ENCODE measurements around the gene SMAD3.

SMAD3 gene

DNA sequence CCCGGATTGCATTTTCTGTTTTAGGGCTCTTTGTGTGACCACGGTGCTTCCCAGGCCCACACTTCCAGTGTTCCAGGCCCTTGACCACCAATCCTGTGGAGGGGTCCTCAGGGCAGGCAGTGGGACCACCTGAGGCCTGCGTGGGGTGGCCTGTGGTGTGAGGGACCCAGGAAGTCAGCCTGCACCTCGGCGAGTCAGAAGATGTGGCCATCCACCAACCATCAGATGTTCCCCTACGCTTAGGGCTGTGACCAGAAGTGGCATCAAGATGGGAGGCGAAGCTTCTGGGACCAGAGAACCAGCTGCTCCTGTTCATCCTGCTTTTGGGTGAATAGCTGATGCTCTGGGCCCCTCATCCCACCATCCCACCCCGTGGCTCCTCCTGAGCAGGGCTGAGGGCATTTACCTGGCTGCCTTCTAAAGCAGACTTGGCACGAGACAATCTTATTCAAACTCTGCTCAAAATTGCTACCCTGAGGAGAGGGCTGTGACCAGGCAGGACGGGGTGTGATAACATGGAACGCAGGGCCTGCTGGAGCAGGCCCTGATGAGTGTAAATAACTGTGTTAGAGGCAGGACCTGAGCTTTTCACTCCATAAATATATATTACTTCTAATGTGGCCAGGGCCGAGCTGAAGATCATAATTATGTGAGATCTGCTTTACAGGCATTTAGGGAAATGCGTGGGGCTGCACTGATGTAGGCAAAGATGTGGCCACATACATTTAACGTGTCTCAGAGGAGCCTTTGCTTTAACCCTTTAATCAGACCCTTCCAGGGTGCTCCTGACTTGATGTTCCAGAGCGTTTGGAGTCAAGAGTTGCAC lies 28.8 kb downstream of the SMAD3 start:
- H3K36me3 ChIP-seq (ENCODE audit: control insufficient read depth in 2 of 2, insufficient read depth in 1 of 2, low read length in 2 of 2), result peaks cover 0 to 34% of the 10 kb centered on the region in 2 experiments; a peak in 1 of 3 replicates
- peaks cover 22% of the 10 kb centered on the region for H3K4me1 ChIP-seq (ENCODE audit: control insufficient read depth, insufficient read depth, low read length)

GRCh38 chr15:67095912-67096311 lies 30.5 kb downstream of the SMAD3 start:
- POLR2A ChIA-PET, result no interaction called here
- peaks cover 0 to 34% of the 10 kb centered on the region in 2 experiments; a peak in 1 of 3 replicates for H3K36me3 ChIP-seq (ENCODE audit: control insufficient read depth in 2 of 2, insufficient read depth in 1 of 2, low read length in 2 of 2)
- CTCF ChIA-PET, result interaction anchor here (0.6 kb wide), 1 partner anchor 116 kb away, joined by 3 read pairs; no protein-coding TSS in a partner anchor
- H3K27ac ChIP-seq (ENCODE audit: extremely low read depth, low read depth, low read length), result no peak overlapping the region
- H3K4me1 ChIP-seq (ENCODE audit: control insufficient read depth, insufficient read depth, low read length), result peaks cover 7% of the 10 kb centered on the region
- TF ChIP-seq ZNF624 (tag by site-specific recombination; IDR thresholded peaks at IDR 0.05) (no peak), PRDM1 (tag by site-specific recombination; IDR thresholded peaks at IDR 0.05) (0 out of 2 replicates have a peak, but pooled peaks have one; percentile 25)
- H3K4me3 ChIP-seq (ENCODE audit: low read depth, low read length), result no peak overlapping the region
- no peaks in the 10 kb centered on the region for H3K9me3 ChIP-seq (ENCODE audit: control insufficient read depth, insufficient read depth, low read depth, low read length)

More for the DNA sequence above, 28.8 kb downstream of the SMAD3 start:
- Histone ChIP-seq H3K9me3 (ENCODE audit: control insufficient read depth, insufficient read depth, low read depth, low read length) (no peaks in the 10 kb centered on the region), H3K27ac (ENCODE audit: extremely low read depth, low read depth, low read length) (no peak overlapping the region), H3K4me3 (ENCODE audit: low read depth, low read length) (no peak overlapping the region)
- POLR2A ChIA-PET, result no interaction called here
- CTCF ChIA-PET, result no interaction called here
- no peak for TF ChIP-seq ZNF621 (tag by site-specific recombination; IDR thresholded peaks at IDR 0.05)
- no peak for TF ChIP-seq ZNF677 (tag by site-specific recombination; IDR thresholded peaks at IDR 0.05)
- TF ChIP-seq SP7 (tag by site-specific recombination; IDR thresholded peaks at IDR 0.05), result peak; percentile 75
- no peak for TF ChIP-seq ZNF792 (tag by site-specific recombination; IDR thresholded peaks at IDR 0.05)
- TF ChIP-seq KLF10 (tag by site-specific recombination; IDR thresholded peaks at IDR 0.05), result no peak

DNA sequence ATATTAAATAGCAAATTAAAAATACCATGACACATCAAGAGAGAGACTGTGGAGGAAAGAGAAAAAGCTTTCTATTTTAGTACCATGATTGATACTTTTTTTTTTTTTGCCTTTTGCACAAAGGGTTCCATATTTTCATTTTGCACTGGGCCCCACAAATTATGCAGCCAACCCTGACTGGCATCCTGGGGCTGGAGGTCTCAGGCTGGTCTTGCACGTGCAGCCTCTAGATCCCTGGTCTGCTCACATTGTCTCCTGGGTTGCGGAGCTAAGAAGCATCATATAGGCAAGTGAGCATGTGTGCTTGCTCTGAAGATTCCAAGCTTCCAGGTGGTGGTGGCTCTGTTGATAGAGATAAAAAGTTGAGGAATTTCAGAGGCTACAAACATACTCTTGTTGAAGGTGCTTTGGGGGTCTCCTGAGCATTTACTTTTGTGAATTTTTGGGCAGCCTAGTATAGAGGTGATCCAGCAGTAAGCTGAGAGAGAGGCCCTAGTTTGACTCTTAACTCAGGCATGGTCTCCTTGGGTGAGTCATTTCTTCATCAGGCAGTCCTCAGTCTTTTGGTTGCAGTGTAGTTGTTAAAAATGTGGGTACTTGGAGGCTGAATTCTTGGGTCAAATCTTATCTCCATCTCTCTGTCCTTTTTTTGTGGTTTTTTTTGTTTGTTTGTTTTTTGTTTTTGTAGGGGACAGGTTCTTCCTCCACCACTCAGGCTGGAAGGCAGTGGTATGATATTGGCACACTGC lies 31.3 kb downstream of the SMAD3 start:
- H3K9me3 ChIP-seq (ENCODE audit: control insufficient read depth, insufficient read depth, low read depth, low read length), result no peaks in the 10 kb centered on the region
- POLR2A ChIA-PET, result no interaction called here
- no peak overlapping the region for H3K27ac ChIP-seq (ENCODE audit: extremely low read depth, low read depth, low read length)
- no peak overlapping the region for H3K4me3 ChIP-seq (ENCODE audit: low read depth, low read length)
- CTCF ChIA-PET, result interaction anchor here (0.6 kb wide), 1 partner anchor 115 kb away, joined by 3 read pairs; no protein-coding TSS in a partner anchor
- TF ChIP-seq ZNF391 (tag by site-specific recombination; IDR thresholded peaks at IDR 0.05; ENCODE audit: borderline replicate concordance, low read depth), result no peak
- 0 out of 2 replicates have a peak, but pooled peaks have one; percentile 6 for TF ChIP-seq PATZ1 (tag by site-specific recombination; IDR thresholded peaks at IDR 0.05)
- H3K36me3 ChIP-seq (ENCODE audit: control insufficient read depth in 2 of 2, insufficient read depth in 1 of 2, low read length in 2 of 2), result peaks cover 0 to 34% of the 10 kb centered on the region in 2 experiments; a peak in 1 of 3 replicates
- no peaks in the 10 kb centered on the region; the same call in 1 of the 2 replicates for H3K4me1 ChIP-seq (ENCODE audit: control insufficient read depth, insufficient read depth, low read length)

DNA sequence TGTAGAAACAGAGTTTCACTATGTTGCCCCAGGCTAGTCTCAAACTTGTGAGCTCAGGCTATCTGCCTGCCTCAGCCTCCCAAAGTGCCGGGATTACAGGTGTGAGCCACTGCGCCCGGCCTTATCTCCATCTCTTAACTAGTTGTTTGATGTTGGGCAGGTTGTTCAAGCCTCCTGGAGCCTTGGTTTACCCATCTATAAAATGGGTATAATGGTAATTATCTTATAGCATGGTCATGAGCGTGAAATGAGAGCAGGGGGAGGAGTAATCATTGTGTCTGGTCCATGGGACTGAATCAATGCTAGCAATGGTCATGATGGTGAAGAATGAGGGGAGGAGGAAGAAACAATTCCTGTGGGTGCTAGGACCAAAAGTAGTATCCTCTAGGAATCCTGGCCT lies 32.0 kb downstream of the SMAD3 start:
- ChIA-PET CTCF (interaction anchor here (0.5 kb wide), 1 partner anchor 151 kb away, joined by 3 read pairs; no protein-coding TSS in a partner anchor), POLR2A (no interaction called here)
- Histone ChIP-seq H3K9me3 (ENCODE audit: control insufficient read depth, insufficient read depth, low read depth, low read length) (no peaks in the 10 kb centered on the region), H3K4me1 (ENCODE audit: control insufficient read depth, insufficient read depth, low read length) (no peaks in the 10 kb centered on the region; the same call in 1 of the 2 replicates), H3K36me3 (ENCODE audit: control insufficient read depth in 2 of 2, insufficient read depth in 1 of 2, low read length in 2 of 2) (peaks cover 0 to 34% of the 10 kb centered on the region in 2 experiments; a peak in 1 of 3 replicates), H3K27ac (ENCODE audit: extremely low read depth, low read depth, low read length) (no peak overlapping the region), H3K4me3 (ENCODE audit: low read depth, low read length) (no peak overlapping the region)
- TF ChIP-seq, protein P1, sequence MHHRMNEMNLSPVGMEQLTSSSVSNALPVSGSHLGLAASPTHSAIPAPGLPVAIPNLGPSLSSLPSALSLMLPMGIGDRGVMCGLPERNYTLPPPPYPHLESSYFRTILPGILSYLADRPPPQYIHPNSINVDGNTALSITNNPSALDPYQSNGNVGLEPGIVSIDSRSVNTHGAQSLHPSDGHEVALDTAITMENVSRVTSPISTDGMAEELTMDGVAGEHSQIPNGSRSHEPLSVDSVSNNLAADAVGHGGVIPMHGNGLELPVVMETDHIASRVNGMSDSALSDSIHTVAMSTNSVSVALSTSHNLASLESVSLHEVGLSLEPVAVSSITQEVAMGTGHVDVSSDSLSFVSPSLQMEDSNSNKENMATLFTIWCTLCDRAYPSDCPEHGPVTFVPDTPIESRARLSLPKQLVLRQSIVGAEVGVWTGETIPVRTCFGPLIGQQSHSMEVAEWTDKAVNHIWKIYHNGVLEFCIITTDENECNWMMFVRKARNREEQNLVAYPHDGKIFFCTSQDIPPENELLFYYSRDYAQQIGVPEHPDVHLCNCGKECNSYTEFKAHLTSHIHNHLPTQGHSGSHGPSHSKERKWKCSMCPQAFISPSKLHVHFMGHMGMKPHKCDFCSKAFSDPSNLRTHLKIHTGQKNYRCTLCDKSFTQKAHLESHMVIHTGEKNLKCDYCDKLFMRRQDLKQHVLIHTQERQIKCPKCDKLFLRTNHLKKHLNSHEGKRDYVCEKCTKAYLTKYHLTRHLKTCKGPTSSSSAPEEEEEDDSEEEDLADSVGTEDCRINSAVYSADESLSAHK (tag by site-specific recombination; IDR thresholded peaks at IDR 0.05), result no peak
- no peak for TF ChIP-seq ZNF624 (tag by site-specific recombination; IDR thresholded peaks at IDR 0.05)
- no peak for TF ChIP-seq ZBTB44 (tag by site-specific recombination; IDR thresholded peaks at IDR 0.05)
- 0 out of 2 replicates have a peak, but pooled peaks have one; percentile 48 for TF ChIP-seq GLI4 (tag by site-specific recombination; IDR thresholded peaks at IDR 0.05)
- no peak for TF ChIP-seq ZNF707 (tag by site-specific recombination; IDR thresholded peaks at IDR 0.05)
- TF ChIP-seq ZNF664 (tag by site-specific recombination; IDR thresholded peaks at IDR 0.05), result no peak
- TF ChIP-seq, protein P2, sequence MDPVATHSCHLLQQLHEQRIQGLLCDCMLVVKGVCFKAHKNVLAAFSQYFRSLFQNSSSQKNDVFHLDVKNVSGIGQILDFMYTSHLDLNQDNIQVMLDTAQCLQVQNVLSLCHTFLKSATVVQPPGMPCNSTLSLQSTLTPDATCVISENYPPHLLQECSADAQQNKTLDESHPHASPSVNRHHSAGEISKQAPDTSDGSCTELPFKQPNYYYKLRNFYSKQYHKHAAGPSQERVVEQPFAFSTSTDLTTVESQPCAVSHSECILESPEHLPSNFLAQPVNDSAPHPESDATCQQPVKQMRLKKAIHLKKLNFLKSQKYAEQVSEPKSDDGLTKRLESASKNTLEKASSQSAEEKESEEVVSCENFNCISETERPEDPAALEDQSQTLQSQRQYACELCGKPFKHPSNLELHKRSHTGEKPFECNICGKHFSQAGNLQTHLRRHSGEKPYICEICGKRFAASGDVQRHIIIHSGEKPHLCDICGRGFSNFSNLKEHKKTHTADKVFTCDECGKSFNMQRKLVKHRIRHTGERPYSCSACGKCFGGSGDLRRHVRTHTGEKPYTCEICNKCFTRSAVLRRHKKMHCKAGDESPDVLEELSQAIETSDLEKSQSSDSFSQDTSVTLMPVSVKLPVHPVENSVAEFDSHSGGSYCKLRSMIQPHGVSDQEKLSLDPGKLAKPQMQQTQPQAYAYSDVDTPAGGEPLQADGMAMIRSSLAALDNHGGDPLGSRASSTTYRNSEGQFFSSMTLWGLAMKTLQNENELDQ (tag by site-specific recombination; IDR thresholded peaks at IDR 0.05; ENCODE audit: low read depth), result no peak
- no peak for TF ChIP-seq ZNF239 (tag by site-specific recombination; IDR thresholded peaks at IDR 0.05)
